WTC11 (cell line): Measurements from ENCODE around the gene ZNF827. TPM values are rescaled to one million over a fixed set of nuclear protein-coding genes. Genes with fewer than 3 reads are reported as not detected.

Experiments used
- ATAC-seq: fragments of 200-7000 bp; cut with Tn5 transposase; 2 replicates; pipeline ENCODE4 v1.10.0; 2021; ENCODE audit warnings: mild to moderate bottlenecking, moderate library complexity
- CTCF ChIA-PET: fragments of 300-600 bp; sonication (Branson Sonifier 250); formaldehyde crosslinking; loops from one replicate; lab custom pipeline; 2021; ENCODE audit warnings: antibody characterized with exemption; lab: Charles Lee
- POLR2A ChIA-PET: fragments of 350-600 bp; sonication (Branson Sonifier 250); formaldehyde crosslinking; loops from one replicate; lab custom pipeline; 2021; ENCODE audit warnings: antibody characterized with exemption; lab: Charles Lee
- DNase-seq: peaks from one replicate; pipeline ENCODE4 v3.0.0; 2021; ENCODE audit warnings: low spot score
- H3K27ac Mint-ChIP-seq: 2 replicates; pipeline ENCODE4 v1.8.0; 2021; ENCODE audit warnings: mixed read lengths
- H3K27me3 Mint-ChIP-seq: 2 replicates; pipeline ENCODE4 v1.8.0; 2021; ENCODE audit warnings: low read depth, mild to moderate bottlenecking, moderate library complexity, mixed read lengths
- H3K36me3 Mint-ChIP-seq: 2 replicates; pipeline ENCODE4 v1.8.0; 2021; ENCODE audit warnings: mixed read lengths
- H3K4me1 Mint-ChIP-seq: 2 replicates; pipeline ENCODE4 v1.8.0; 2022; ENCODE audit warnings: mixed read lengths
- H3K4me3 Mint-ChIP-seq: 2 replicates; pipeline ENCODE4 v1.8.0; 2021; ENCODE audit warnings: mild to moderate bottlenecking, moderate library complexity, mixed read lengths
- H3K9me3 Mint-ChIP-seq: 2 replicates; pipeline ENCODE4 v1.8.0; 2021; ENCODE audit warnings: mixed read lengths
- PRRX2 ChIP-seq: fragments of 250-450 bp; sonication (Bioruptor Pico); IDR thresholded peaks from 2 replicates; pipeline ENCODE4 v1.8.0; 2021; ENCODE audit warnings: mild to moderate bottlenecking
- ZNF396 ChIP-seq: fragments of 250-450 bp; sonication (Bioruptor Pico); IDR thresholded peaks from 2 replicates; pipeline ENCODE4 v1.8.0; 2021; ENCODE audit warnings: mild to moderate bottlenecking, moderate library complexity, borderline replicate concordance
- ZNF423 ChIP-seq: fragments of 250-450 bp; sonication (Bioruptor Pico); IDR thresholded peaks from 2 replicates; pipeline ENCODE4 v2.1.2; 2022; ENCODE audit warnings: mild to moderate bottlenecking, moderate library complexity
- total RNA-seq: library from RNA; stranded (reverse); gene quantifications from 3 replicates; pipeline ENCODE4 v1.2.3, GENCODE V29; 2021
- TF ChIP-seq, protein P1 (sequence below): sonication (generic); formaldehyde crosslinking; IDR thresholded peaks from 2 replicates; pipeline ENCODE4 v1.8.1; 2022; ENCODE audit warnings: low read depth, missing genetic modification reagents, borderline replicate concordance
- TF ChIP-seq, protein P2 (sequence below): fragments of 250-450 bp; sonication (Bioruptor Pico); IDR thresholded peaks from 2 replicates; pipeline ENCODE4 v1.9.0; 2021; ENCODE audit warnings: moderate library complexity, mild to moderate bottlenecking, inconsistent platforms, borderline replicate concordance
- TF ChIP-seq, protein P3 (sequence below): fragments of 250-450 bp; sonication (Bioruptor Pico); IDR thresholded peaks from 2 replicates; pipeline ENCODE4 v1.9.0; 2021; ENCODE audit warnings: mild to moderate bottlenecking

Gene ZNF827
- total RNA-seq, 1 experiment from 2014 or later = 25.6 TPM

- DNase-seq (no peak), ATAC-seq (no peak)
- Mint-ChIP-seq H3K36me3 (peaks cover 74% of the 10 kb centered on the region), H3K4me1 (peaks cover 56% of the 10 kb centered on the region), H3K27ac (peak overlapping the region; percentile 28; the same call in 1 of the 2 replicates), H3K9me3 (peaks cover 8% of the 10 kb centered on the region; the same call in 1 of the 2 replicates), H3K27me3 (no peaks in the 10 kb centered on the region), H3K4me3 (no peak overlapping the region)
- TF ChIP-seq, protein P1, sequence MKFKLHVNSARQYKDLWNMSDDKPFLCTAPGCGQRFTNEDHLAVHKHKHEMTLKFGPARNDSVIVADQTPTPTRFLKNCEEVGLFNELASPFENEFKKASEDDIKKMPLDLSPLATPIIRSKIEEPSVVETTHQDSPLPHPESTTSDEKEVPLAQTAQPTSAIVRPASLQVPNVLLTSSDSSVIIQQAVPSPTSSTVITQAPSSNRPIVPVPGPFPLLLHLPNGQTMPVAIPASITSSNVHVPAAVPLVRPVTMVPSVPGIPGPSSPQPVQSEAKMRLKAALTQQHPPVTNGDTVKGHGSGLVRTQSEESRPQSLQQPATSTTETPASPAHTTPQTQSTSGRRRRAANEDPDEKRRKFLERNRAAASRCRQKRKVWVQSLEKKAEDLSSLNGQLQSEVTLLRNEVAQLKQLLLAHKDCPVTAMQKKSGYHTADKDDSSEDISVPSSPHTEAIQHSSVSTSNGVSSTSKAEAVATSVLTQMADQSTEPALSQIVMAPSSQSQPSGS (CRISPR knock-in tag) = no peak
- TF ChIP-seq PRRX2 (CRISPR knock-in tag) (no peak), ZNF423 (CRISPR knock-in tag) (no peak), ZNF396 (no peak)
- TF ChIP-seq, protein P2, sequence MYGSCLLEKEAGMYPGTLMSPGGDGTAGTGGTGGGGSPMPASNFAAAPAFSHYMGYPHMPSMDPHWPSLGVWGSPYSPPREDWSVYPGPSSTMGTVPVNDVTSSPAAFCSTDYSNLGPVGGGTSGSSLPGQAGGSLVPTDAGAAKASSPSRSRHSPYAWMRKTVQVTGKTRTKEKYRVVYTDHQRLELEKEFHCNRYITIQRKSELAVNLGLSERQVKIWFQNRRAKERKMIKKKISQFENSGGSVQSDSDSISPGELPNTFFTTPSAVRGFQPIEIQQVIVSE (CRISPR knock-in tag) = no peak
- TF ChIP-seq, protein P3, sequence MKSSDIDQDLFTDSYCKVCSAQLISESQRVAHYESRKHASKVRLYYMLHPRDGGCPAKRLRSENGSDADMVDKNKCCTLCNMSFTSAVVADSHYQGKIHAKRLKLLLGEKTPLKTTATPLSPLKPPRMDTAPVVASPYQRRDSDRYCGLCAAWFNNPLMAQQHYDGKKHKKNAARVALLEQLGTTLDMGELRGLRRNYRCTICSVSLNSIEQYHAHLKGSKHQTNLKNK (CRISPR knock-in tag) = no peak
- POLR2A ChIA-PET = no interaction called here
- CTCF ChIA-PET = no interaction called here
Measured at GRCh38 chr4:145709336-145709735, 229.3 kb downstream of the ZNF827 start.

Other genes with a start within 250 kb of the ZNF827 start
- gene LSM6, start 236.9 kb upstream of the ZNF827 start, total RNA-seq = 58.2 to 70.3 TPM (median 65.2 TPM) in 3 replicates